Measurements from ENCODE around the gene TMUB1. TPM values are rescaled to one million over a fixed set of nuclear protein-coding genes. Genes with fewer than 3 reads are reported as not detected.

The TMUB1 gene
- total and polyA plus RNA-seq, 7 experiments from 2014 or later = 36.0 to 61.2 (median 42.2) TPM

- no peak overlapping the region for H3K27ac Mint-ChIP-seq
- H3K4me3 Mint-ChIP-seq = no peak overlapping the region
Observed at GRCh38 chr7:151035026-151035717, 48.1 kb downstream of the TMUB1 start.

GRCh38 chr7:151034312-151035025 lies 48.8 kb downstream of the TMUB1 start:
- ATAC-seq = no peak

More at GRCh38 chr7:151035026-151035717, 48.1 kb downstream of the TMUB1 start:
- Histone ChIP-seq H3K4me1 (ENCODE audit: control insufficient read depth in 2 of 2, insufficient read depth in 2 of 2, low read length in 2 of 2) (no peaks in the 10 kb centered on the region), H3K27ac (ENCODE audit: low read depth, low read length) (no peak overlapping the region), H3K36me3 (ENCODE audit: control insufficient read depth in 2 of 3, insufficient read depth in 3 of 3, low read length in 3 of 3) (peaks cover 0 to 69% (median 12%) of the 10 kb centered on the region in 3 experiments), H3K9me3 (ENCODE audit: control insufficient read depth in 2 of 3, low read length in 3 of 3) (no peaks in the 10 kb centered on the region), H3K27me3 (ENCODE audit: control insufficient read depth in 2 of 2, insufficient read depth in 2 of 2, low read length in 2 of 2) (no peaks in the 10 kb centered on the region), H3K4me3 (ENCODE audit: low read length) (no peak overlapping the region)
- no peaks in the 10 kb centered on the region for H3K9me3 Mint-ChIP-seq
- ATAC-seq (no peak), DNase-seq (no peak)
- ChIA-PET CTCF (no interaction called here), POLR2A (no interaction called here)
- H3K4me1 Mint-ChIP-seq = peaks cover 0 to 16% (median 8%) of the 10 kb centered on the region in 7 donors
- H3K36me3 Mint-ChIP-seq = peaks cover 0 to 17% (median 0%) of the 10 kb centered on the region in 5 donors
- no peaks in the 10 kb centered on the region for H3K27me3 Mint-ChIP-seq
- intact Hi-C loops (cut with micrococcal nuclease) = no loop called here

GRCh38 chr7:151033864-151034249 lies 49.4 kb downstream of the TMUB1 start:
- Histone ChIP-seq H3K27me3 (ENCODE audit: control insufficient read depth in 2 of 2, insufficient read depth in 2 of 2, low read length in 2 of 2) (no peaks in the 10 kb centered on the region), H3K4me1 (ENCODE audit: control insufficient read depth in 2 of 2, insufficient read depth in 2 of 2, low read length in 2 of 2) (peaks cover 3% of the 10 kb centered on the region in 2 donors), H3K4me3 (ENCODE audit: low read length) (no peak overlapping the region), H3K9me3 (ENCODE audit: control insufficient read depth in 2 of 3, low read length in 3 of 3) (no peaks in the 10 kb centered on the region), H3K27ac (ENCODE audit: low read depth, low read length) (no peak overlapping the region), H3K36me3 (ENCODE audit: control insufficient read depth in 2 of 3, insufficient read depth in 3 of 3, low read length in 3 of 3) (peaks cover 0 to 69% (median 12%) of the 10 kb centered on the region in 3 experiments)
- no peak for DNase-seq
- no peak for ATAC-seq
- H3K4me3 Mint-ChIP-seq = no peak overlapping the region
- no peaks in the 10 kb centered on the region for H3K9me3 Mint-ChIP-seq
- peak overlapping the region in 1 of 9 donors; percentile 23 for H3K27ac Mint-ChIP-seq
- peaks cover 9 to 21% (median 17%) of the 10 kb centered on the region in 7 donors for H3K4me1 Mint-ChIP-seq
- H3K36me3 Mint-ChIP-seq = peaks cover 0 to 17% (median 0%) of the 10 kb centered on the region in 5 donors
- CTCF ChIA-PET = interaction anchor here (0.8 to 1.3 kb wide), 2 partner anchors 19 to 77 kb away, joined by 3 to 5 read pairs; no protein-coding TSS in a partner anchor
- POLR2A ChIA-PET = no interaction called here
- intact Hi-C loops (cut with micrococcal nuclease) = no loop called here
- H3K27me3 Mint-ChIP-seq = no peaks in the 10 kb centered on the region

More at GRCh38 chr7:151034312-151035025, 48.8 kb downstream of the TMUB1 start:
- H3K9me3 Mint-ChIP-seq = no peaks in the 10 kb centered on the region
- H3K4me1 Mint-ChIP-seq = peaks cover 5 to 19% (median 14%) of the 10 kb centered on the region in 7 donors
- H3K36me3 Mint-ChIP-seq = peaks cover 0 to 17% (median 0%) of the 10 kb centered on the region in 5 donors
- Histone ChIP-seq H3K27ac (ENCODE audit: low read depth, low read length) (no peak overlapping the region), H3K27me3 (ENCODE audit: control insufficient read depth in 2 of 2, insufficient read depth in 2 of 2, low read length in 2 of 2) (no peaks in the 10 kb centered on the region), H3K4me1 (ENCODE audit: control insufficient read depth in 2 of 2, insufficient read depth in 2 of 2, low read length in 2 of 2) (no peaks in the 10 kb centered on the region), H3K36me3 (ENCODE audit: control insufficient read depth in 2 of 3, insufficient read depth in 3 of 3, low read length in 3 of 3) (peaks cover 0 to 69% (median 12%) of the 10 kb centered on the region in 3 experiments), H3K9me3 (ENCODE audit: control insufficient read depth in 2 of 3, low read length in 3 of 3) (no peaks in the 10 kb centered on the region), H3K4me3 (ENCODE audit: low read length) (no peak overlapping the region)
- ChIA-PET CTCF (interaction anchor here (0.8 kb wide), 1 partner anchor 20 kb away, joined by 3 read pairs; no protein-coding TSS in a partner anchor), POLR2A (no interaction called here)
- no peak for DNase-seq
- no peaks in the 10 kb centered on the region for H3K27me3 Mint-ChIP-seq
- H3K4me3 Mint-ChIP-seq = no peak overlapping the region
- H3K27ac Mint-ChIP-seq = no peak overlapping the region
- intact Hi-C loops (cut with micrococcal nuclease) = no loop called here

- Mint-ChIP-seq H3K4me1 (peaks cover 13 to 28% (median 19%) of the 10 kb centered on the region in 7 donors), H3K27ac (peak overlapping the region in 1 of 9 donors; percentile 23), H3K4me3 (no peak overlapping the region), H3K36me3 (peaks cover 0 to 17% (median 0%) of the 10 kb centered on the region in 5 donors), H3K27me3 (peaks cover 0 to under 1% (median 0%) of the 10 kb centered on the region in 5 donors), H3K9me3 (no peaks in the 10 kb centered on the region)
- ChIA-PET POLR2A (interaction anchor here (0.9 kb wide), 1 partner anchor 23 kb away, joined by 3 read pairs; no protein-coding TSS in a partner anchor), CTCF (interaction anchor here (0.7 to 1.3 kb wide), 3 partner anchors 19 to 88 kb away, joined by 3 to 5 read pairs (median 3); no protein-coding TSS in a partner anchor)
- no peaks in the 10 kb centered on the region for H3K27me3 ChIP-seq (ENCODE audit: control insufficient read depth in 2 of 2, insufficient read depth in 2 of 2, low read length in 2 of 2)
- peaks cover 6% of the 10 kb centered on the region in 2 donors for H3K4me1 ChIP-seq (ENCODE audit: control insufficient read depth in 2 of 2, insufficient read depth in 2 of 2, low read length in 2 of 2)
- intact Hi-C loops (cut with micrococcal nuclease) = no loop called here
- peaks cover 0 to 67% (median 12%) of the 10 kb centered on the region in 3 experiments for H3K36me3 ChIP-seq (ENCODE audit: control insufficient read depth in 2 of 3, insufficient read depth in 3 of 3, low read length in 3 of 3)
- H3K4me3 ChIP-seq (ENCODE audit: low read length) = no peak overlapping the region
- H3K9me3 ChIP-seq (ENCODE audit: control insufficient read depth in 2 of 3, low read length in 3 of 3) = no peaks in the 10 kb centered on the region
- H3K27ac ChIP-seq (ENCODE audit: low read depth, low read length) = no peak overlapping the region
- DNase-seq = no peak
- ATAC-seq = no peak
Observed at GRCh38 chr7:151032936-151033863, 50.1 kb downstream of the TMUB1 start.

Other genes starting within 250 kb of the TMUB1 start
- gene AOC1, start 231.0 kb downstream of the TMUB1 start, total RNA-seq = under 1 TPM in 1 of 5 experiments, not detected in 4; 0.56 TPM
- gene AOC1, start 231.0 kb downstream of the TMUB1 start, polyA plus RNA-seq = not detected
- gene KCNH2, start 105.2 kb downstream of the TMUB1 start, total RNA-seq = 1 to 10 TPM in 4 of 5 experiments, under 1 TPM in 1; 0.56 to 4.9 (median 3.2) TPM
- 1 to 10 TPM; 3.0 to 5.2 TPM for gene KCNH2, start 105.2 kb downstream of the TMUB1 start, polyA plus RNA-seq
- gene NOS3, start 92.5 kb downstream of the TMUB1 start, total RNA-seq = 10 to 100 TPM in 1 of 5 experiments, 1 to 10 TPM in 4; 2.8 to 19.1 (median 7.9) TPM
- gene NOS3, start 92.5 kb downstream of the TMUB1 start, polyA plus RNA-seq = 10 to 100 TPM in 1 of 2 donors, 1 to 10 TPM in 1; 4.6 to 12.7 TPM
- gene ATG9B, start 59.0 kb downstream of the TMUB1 start, total RNA-seq = 10 to 100 TPM; 11.3 to 46.6 (median 20.9) TPM
- gene ATG9B, start 59.0 kb downstream of the TMUB1 start, polyA plus RNA-seq = 10 to 100 TPM; 27.0 to 49.4 TPM
- gene ABCB8, start 55.0 kb downstream of the TMUB1 start, total RNA-seq = 10 to 100 TPM; 59.7 to 88.0 (median 76.6) TPM
- 10 to 100 TPM; 13.8 to 18.6 TPM for gene ABCB8, start 55.0 kb downstream of the TMUB1 start, polyA plus RNA-seq
- gene ASIC3, start 35.0 kb downstream of the TMUB1 start, total RNA-seq = 10 to 100 TPM in 4 of 5 experiments, 1 to 10 TPM in 1; 6.7 to 17.7 (median 13.7) TPM
- not detected for gene ASIC3, start 35.0 kb downstream of the TMUB1 start, polyA plus RNA-seq
- 10 to 100 TPM in 1 of 5 experiments, 1 to 10 TPM in 4; 4.2 to 20.2 (median 5.6) TPM for gene CDK5, start 25.6 kb downstream of the TMUB1 start, total RNA-seq
- gene CDK5, start 25.6 kb downstream of the TMUB1 start, polyA plus RNA-seq = 1 to 10 TPM; 7.7 to 9.1 TPM
- gene SLC4A2, start 23.9 kb downstream of the TMUB1 start, total RNA-seq = 100 to 1,000 TPM in 1 of 5 experiments, 10 to 100 TPM in 4; 38.7 to 125 (median 65.9) TPM
- 10 to 100 TPM in 1 of 2 donors, 1 to 10 TPM in 1; 7.9 to 12.1 TPM for gene SLC4A2, start 23.9 kb downstream of the TMUB1 start, polyA plus RNA-seq
- 100 to 1,000 TPM in 3 of 5 experiments, 10 to 100 TPM in 2; 94.1 to 136 (median 101) TPM for gene FASTK, start 2.7 kb downstream of the TMUB1 start, total RNA-seq
- gene FASTK, start 2.7 kb downstream of the TMUB1 start, polyA plus RNA-seq = 10 to 100 TPM; 49.6 to 69.4 TPM
- gene AGAP3, start 3.0 kb upstream of the TMUB1 start, total RNA-seq = 10 to 100 TPM; 27.4 to 70.6 (median 37.2) TPM
- gene AGAP3, start 3.0 kb upstream of the TMUB1 start, polyA plus RNA-seq = 1 to 10 TPM; 6.0 to 6.5 TPM
- not detected for gene GBX1, start 84.2 kb upstream of the TMUB1 start, total RNA-seq
- gene GBX1, start 84.2 kb upstream of the TMUB1 start, polyA plus RNA-seq = not detected
- gene ASB10, start 103.8 kb upstream of the TMUB1 start, total RNA-seq = not detected
- gene ASB10, start 103.8 kb upstream of the TMUB1 start, polyA plus RNA-seq = not detected
- gene H2BK1, start 127.0 kb upstream of the TMUB1 start, total RNA-seq = 1 to 10 TPM; 1.8 to 6.4 (median 1.9) TPM
- gene H2BK1, start 127.0 kb upstream of the TMUB1 start, polyA plus RNA-seq = not detected
- 10 to 100 TPM; 17.2 to 37.8 (median 27.7) TPM for gene ABCF2, start 143.7 kb upstream of the TMUB1 start, total RNA-seq
- gene ABCF2, start 143.7 kb upstream of the TMUB1 start, polyA plus RNA-seq = 10 to 100 TPM; 27.1 to 47.5 TPM
- gene CHPF2, start 149.0 kb upstream of the TMUB1 start, total RNA-seq = 10 to 100 TPM; 32.3 to 45.8 (median 42.8) TPM
- gene CHPF2, start 149.0 kb upstream of the TMUB1 start, polyA plus RNA-seq = 10 to 100 TPM; 17.4 to 27.3 TPM
- 10 to 100 TPM in 2 of 5 experiments, 1 to 10 TPM in 3; 3.8 to 45.5 (median 5.1) TPM for gene SMARCD3, start 165.2 kb upstream of the TMUB1 start, total RNA-seq
- gene SMARCD3, start 165.2 kb upstream of the TMUB1 start, polyA plus RNA-seq = 1 to 10 TPM; 4.0 to 8.9 TPM